DND-41 (cell line): ENCODE data around the gene LIPT2.

ENCODE experiments used
- ATAC-seq: fragments of 200-7000 bp; cut with Tn5 transposase; 3 replicates; pipeline ENCODE4 v1.9.1; 2021; ENCODE audit warnings: low read depth; ENCODE audit not compliant: insufficient read depth
- DNase-seq: peaks from one replicate; pipeline ENCODE4 v3.0.0-alpha.2; 2020
- H2AFZ ChIP-seq: 2 replicates; pipeline ENCODE4 v1.6.0; 2012; ENCODE audit warnings: low read depth, low read length
- H3K27ac ChIP-seq: 2 replicates; pipeline ENCODE4 v1.5.1; 2012; ENCODE audit warnings: low read length, inconsistent platforms
- H3K27me3 ChIP-seq: fragments of 200-600 bp; sonication (generic); 2 replicates; pipeline ENCODE4 v1.6.0; 2012; ENCODE audit warnings: low read length, mild to moderate bottlenecking, inconsistent platforms; ENCODE audit not compliant: insufficient read depth, poor library complexity
- H3K36me3 ChIP-seq: 2 replicates; pipeline ENCODE4 v1.5.1; 2012; ENCODE audit warnings: low read length, inconsistent platforms; ENCODE audit not compliant: insufficient read depth
- H3K4me1 ChIP-seq: 2 replicates; pipeline ENCODE4 v1.5.1; 2012; ENCODE audit warnings: mild to moderate bottlenecking, low read length; ENCODE audit not compliant: insufficient read depth
- H3K4me2 ChIP-seq: 2 replicates; pipeline ENCODE4 v1.6.0; 2012; ENCODE audit warnings: mild to moderate bottlenecking, moderate library complexity, low read length, inconsistent platforms; ENCODE audit not compliant: insufficient read depth
- H3K4me3 ChIP-seq, 2 experiments: fragments of 200-600 bp in 1 of 2; shearing (Covaris generic) in 1 of 2; 2 replicates each; pipeline ENCODE4 v1.5.1; 2012 to 2016; ENCODE audit warnings: inconsistent platforms in 2 of 2, low read length in 2 of 2, mild to moderate bottlenecking in 2 of 2, low read depth in 1 of 2, moderate library complexity in 1 of 2
- H3K79me2 ChIP-seq: 2 replicates; pipeline ENCODE4 v1.6.0; 2012; ENCODE audit warnings: low read length, inconsistent platforms; ENCODE audit not compliant: insufficient read depth
- H3K9ac ChIP-seq: 2 replicates; pipeline ENCODE4 v1.6.0; 2012; ENCODE audit warnings: low read depth, mild to moderate bottlenecking, inconsistent platforms, low read length, moderate library complexity
- H3K9me3 ChIP-seq: 2 replicates; pipeline ENCODE4 v1.5.1; 2012; ENCODE audit warnings: low read length, moderate library complexity, mild to moderate bottlenecking, inconsistent platforms; ENCODE audit not compliant: insufficient read depth, severe bottlenecking
- H4K20me1 ChIP-seq: 2 replicates; pipeline ENCODE4 v1.6.0; 2012; ENCODE audit warnings: low read length; ENCODE audit not compliant: insufficient read depth
- EZH2 ChIP-seq: IDR thresholded peaks from 3 replicates; pipeline ENCODE4 v1.6.1; 2012; ENCODE audit warnings: borderline replicate concordance, low read depth, mild to moderate bottlenecking, moderate library complexity, low read length, inconsistent platforms; ENCODE audit not compliant: severe bottlenecking
- TF ChIP-seq, protein P1 (sequence below): IDR thresholded peaks from 2 replicates; pipeline ENCODE4 v1.5.1; 2012; ENCODE audit warnings: borderline replicate concordance, low read length, moderate library complexity, mild to moderate bottlenecking; ENCODE audit not compliant: poor library complexity, severe bottlenecking; ENCODE audit errors: extremely low read depth

The LIPT2 gene

GRCh38 chr11:74490941-74491340 is 2.6 kb downstream of the LIPT2 start:
- Histone ChIP-seq H2AFZ (no peak overlapping the region), H3K4me2 (no peak overlapping the region), H3K79me2 (no peaks in the 10 kb centered on the region), H3K4me3 (no peak overlapping the region), H3K36me3 (no peaks in the 10 kb centered on the region; the same call in 1 of the 2 replicates), H4K20me1 (no peaks in the 10 kb centered on the region), H3K9me3 (no peaks in the 10 kb centered on the region), H3K27ac (no peak overlapping the region), H3K4me1 (peaks cover 19% of the 10 kb centered on the region), H3K9ac (no peak overlapping the region), H3K27me3 (peaks cover 7% of the 10 kb centered on the region)
- TF ChIP-seq, protein P1, sequence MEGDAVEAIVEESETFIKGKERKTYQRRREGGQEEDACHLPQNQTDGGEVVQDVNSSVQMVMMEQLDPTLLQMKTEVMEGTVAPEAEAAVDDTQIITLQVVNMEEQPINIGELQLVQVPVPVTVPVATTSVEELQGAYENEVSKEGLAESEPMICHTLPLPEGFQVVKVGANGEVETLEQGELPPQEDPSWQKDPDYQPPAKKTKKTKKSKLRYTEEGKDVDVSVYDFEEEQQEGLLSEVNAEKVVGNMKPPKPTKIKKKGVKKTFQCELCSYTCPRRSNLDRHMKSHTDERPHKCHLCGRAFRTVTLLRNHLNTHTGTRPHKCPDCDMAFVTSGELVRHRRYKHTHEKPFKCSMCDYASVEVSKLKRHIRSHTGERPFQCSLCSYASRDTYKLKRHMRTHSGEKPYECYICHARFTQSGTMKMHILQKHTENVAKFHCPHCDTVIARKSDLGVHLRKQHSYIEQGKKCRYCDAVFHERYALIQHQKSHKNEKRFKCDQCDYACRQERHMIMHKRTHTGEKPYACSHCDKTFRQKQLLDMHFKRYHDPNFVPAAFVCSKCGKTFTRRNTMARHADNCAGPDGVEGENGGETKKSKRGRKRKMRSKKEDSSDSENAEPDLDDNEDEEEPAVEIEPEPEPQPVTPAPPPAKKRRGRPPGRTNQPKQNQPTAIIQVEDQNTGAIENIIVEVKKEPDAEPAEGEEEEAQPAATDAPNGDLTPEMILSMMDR, result no peak
- TF ChIP-seq EZH2, result no peak
- no peak for DNase-seq
- no peak for ATAC-seq

GRCh38 chr11:74487875-74488274 is 5.6 kb downstream of the LIPT2 start:
- Histone ChIP-seq H4K20me1 (no peaks in the 10 kb centered on the region), H3K27ac (no peak overlapping the region), H3K36me3 (no peaks in the 10 kb centered on the region), H3K27me3 (peaks cover 10% of the 10 kb centered on the region), H3K4me2 (no peak overlapping the region), H3K79me2 (no peaks in the 10 kb centered on the region), H3K9me3 (no peaks in the 10 kb centered on the region), H2AFZ (no peak overlapping the region), H3K4me1 (peaks cover 9% of the 10 kb centered on the region; the same call in 1 of the 2 replicates), H3K9ac (no peak overlapping the region), H3K4me3 (no peak overlapping the region)
- DNase-seq (no peak), ATAC-seq (no peak)
- no peak for TF ChIP-seq EZH2
- TF ChIP-seq, protein P1, result peak; percentile 17

GRCh38 chr11:74485868-74486267 is 7.7 kb downstream of the LIPT2 start:
- no peaks in the 10 kb centered on the region for H4K20me1 ChIP-seq
- H2AFZ ChIP-seq, result no peak overlapping the region
- no peaks in the 10 kb centered on the region for H3K9me3 ChIP-seq
- ATAC-seq (no peak), DNase-seq (no peak)
- H3K27ac ChIP-seq, result no peak overlapping the region
- H3K4me1 ChIP-seq, result no peaks in the 10 kb centered on the region
- H3K4me3 ChIP-seq, result no peak overlapping the region
- H3K9ac ChIP-seq, result no peak overlapping the region
- H3K36me3 ChIP-seq, result no peaks in the 10 kb centered on the region
- TF ChIP-seq EZH2, result no peak
- H3K4me2 ChIP-seq, result no peak overlapping the region
- no peaks in the 10 kb centered on the region for H3K79me2 ChIP-seq
- peaks cover 10% of the 10 kb centered on the region for H3K27me3 ChIP-seq

DNA sequence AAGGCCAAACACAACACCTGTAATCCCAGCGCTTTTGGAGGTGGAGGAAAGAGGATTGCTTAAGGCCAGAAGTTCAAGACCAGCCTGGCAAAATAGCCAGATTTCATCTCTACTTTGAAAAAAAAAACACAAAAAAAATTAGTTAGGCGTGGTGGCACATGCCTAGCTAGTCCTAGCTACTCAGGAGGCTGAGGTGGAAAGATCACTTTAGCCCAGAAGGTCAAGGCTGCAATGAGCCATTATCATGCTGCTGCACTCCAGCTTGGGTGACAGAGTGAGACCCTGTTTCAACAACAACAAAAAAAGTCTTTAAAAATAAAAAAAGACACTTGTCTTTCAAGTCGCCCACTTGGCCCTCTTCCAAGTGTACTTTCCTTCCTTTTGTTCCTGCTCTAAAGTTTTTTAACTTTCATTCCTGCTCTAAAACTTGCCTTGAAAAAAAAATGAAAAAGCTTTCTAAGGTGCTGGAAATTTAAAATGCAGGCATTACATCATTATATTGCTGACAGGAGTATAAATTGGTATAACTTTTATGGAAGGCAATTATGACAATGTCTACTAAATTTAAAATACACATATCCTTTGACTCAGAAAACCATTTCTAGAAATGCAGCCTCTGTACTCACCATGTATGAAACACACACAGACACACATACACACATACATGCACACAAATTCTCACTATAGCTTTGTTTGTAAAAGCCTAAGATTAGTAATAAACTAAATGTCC is 12.7 kb downstream of the LIPT2 start:
- Histone ChIP-seq H3K79me2 (no peaks in the 10 kb centered on the region), H3K27ac (no peak overlapping the region), H3K4me3 (no peak overlapping the region), H3K4me2 (no peak overlapping the region), H4K20me1 (no peaks in the 10 kb centered on the region), H2AFZ (no peak overlapping the region), H3K36me3 (no peaks in the 10 kb centered on the region), H3K4me1 (no peaks in the 10 kb centered on the region), H3K27me3 (peaks cover 2% of the 10 kb centered on the region), H3K9ac (no peak overlapping the region), H3K9me3 (no peaks in the 10 kb centered on the region)
- no peak for TF ChIP-seq EZH2
- TF ChIP-seq, protein P1, result no peak
- ATAC-seq (no peak), DNase-seq (no peak)
